Stimulated activated CD8-positive, alpha-beta memory T cell treated with anti-CD3 and anti-CD28 coated beads, Interleukin-7, amount 100 ng/mL, for 24 hours (primary cell): Measurements from ENCODE around the gene SLC4A8.
"Not testable (repeated sequence)": the region's sequence is repeated elsewhere in the genome, so short reads cannot be mapped to it uniquely, and the experiment has no call there.

ENCODE experiments used
- DNase-seq: peaks from one replicate; pipeline ENCODE4 v3.0.0-alpha.2; 2020; ENCODE audit warnings: low read depth

SLC4A8 gene

DNA sequence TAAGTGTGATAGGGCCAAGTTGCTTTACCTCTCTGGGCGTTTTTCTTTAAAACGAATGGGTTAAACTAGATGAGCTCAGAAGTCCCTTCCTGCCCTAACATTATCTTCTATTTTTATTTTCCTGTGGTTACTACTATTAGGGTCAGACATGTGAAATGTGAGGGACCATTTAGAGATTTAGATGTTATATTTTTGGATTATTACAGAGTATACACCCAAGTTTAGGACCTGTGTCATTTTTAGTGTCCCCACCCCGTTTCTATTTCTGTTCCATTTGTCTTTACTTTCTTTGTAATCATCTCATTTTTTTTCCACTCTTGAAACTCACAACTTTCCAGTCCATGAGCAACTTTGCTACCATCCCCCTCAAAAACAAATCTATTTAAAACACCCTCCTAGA lies 56.3 kb downstream of the SLC4A8 start:
- no peak for DNase-seq

DNA sequence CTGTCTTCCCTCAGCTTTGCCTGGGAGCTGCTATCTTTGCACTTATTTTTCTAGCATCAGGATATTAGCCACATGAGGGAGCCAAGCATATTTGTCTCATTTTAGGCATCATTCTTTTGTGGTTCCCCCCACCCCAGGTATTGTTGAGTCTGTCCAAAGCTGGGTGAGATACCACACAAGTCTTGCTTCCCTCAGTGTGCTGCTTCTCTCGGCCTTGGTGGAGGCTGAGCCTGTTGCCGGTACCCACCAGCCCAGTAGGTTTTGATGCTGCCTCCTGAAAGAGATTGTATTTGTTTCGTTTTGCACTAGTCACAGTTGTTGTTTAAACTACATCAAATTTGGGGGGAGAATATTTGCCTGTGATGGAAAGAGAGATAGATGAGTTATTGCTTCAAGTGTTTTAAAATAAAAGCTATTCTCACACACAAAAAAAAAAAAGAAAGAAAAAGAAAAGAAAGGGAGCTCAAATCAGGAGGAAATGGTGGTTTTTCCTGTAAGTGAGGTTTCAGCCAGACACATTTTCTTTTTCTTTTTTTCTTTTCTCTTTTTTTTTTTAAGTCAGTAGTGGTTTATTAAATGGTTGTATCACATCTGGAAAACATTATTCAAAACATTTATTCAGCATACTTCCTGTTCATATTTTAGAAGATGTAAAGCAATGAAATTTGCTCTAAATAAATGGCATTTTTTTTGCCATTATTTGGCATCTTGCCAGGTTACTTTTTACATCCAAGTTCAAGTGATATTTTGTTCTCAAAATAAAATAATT lies 58.5 kb downstream of the SLC4A8 start:
- DNase-seq, result no peak

DNA sequence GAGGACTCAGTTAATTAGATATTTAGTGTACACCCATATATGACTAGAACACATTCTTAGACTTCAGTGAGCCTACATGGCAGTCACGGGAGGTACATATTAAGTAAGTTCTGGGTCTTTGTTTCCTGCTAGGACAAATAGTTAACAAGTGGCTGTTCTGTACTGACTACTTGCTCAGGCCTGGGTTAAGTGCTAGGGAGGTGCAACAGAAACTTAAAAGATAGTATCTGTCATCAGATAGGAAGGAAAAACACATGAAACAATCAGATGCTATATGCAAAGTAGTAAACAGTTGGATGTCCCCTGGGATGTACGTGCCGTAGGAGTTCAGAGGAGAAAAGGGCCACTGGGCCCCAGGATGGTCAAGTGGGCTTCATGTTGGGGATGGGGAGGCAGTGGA lies 59.5 kb downstream of the SLC4A8 start:
- DNase-seq, result no peak

DNA sequence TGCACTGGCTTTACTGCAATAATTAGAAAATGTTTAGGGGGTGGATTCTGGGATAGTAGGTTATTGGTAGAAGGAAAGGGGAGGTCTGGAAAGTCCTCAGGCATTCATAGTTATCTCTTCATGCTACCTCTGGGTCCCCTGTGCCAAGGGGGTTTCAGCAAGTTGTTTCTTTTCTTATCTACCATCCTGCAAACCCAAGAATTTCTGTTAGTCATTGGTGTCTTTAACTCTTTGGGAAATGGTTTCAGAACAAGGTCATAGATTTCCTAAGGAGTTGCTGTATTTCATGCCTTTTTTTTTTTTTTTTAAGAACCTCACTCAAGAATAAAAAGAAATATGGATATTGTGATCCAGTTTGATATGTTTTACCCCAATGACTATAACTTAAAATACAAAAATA lies 63.6 kb downstream of the SLC4A8 start:
- DNase-seq, result no peak

DNA sequence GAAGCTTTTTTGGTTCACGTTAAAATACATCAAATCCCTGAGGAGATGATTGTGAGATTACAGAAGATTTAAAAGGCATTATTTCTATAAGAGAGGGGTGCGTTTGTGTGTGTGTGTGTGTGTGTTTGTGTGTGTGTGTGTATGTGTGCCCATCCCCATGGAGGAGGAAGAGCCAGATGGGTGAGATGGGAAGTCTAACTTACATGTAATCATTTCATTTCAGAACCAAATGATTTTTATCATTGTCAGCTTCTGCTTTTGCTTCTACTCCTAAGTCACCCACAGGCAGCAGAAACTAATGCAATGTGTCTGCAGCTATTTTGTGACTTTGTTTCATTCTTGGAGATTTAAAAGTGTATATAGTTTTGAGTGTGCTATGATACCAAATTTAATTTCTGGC lies 68.7 kb downstream of the SLC4A8 start:
- no peak for DNase-seq

DNA sequence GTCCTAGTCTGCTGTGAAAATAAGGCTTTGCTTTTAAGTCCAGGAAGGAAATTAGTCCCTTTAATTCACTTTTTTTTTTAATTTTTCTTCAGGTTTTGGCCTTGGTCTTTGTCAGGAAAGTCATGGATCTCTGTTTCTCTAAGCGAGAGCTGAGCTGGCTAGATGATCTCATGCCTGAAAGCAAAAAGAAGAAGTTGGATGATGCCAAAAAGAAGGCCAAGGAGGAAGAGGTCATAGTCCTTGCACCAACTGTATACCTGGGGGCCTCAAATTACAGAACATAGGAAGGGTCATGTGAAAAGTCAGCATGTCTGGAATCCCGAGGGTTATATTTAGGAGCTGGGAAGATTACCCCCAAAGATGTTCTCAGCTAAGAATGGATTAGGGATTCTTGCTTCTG lies 72.3 kb downstream of the SLC4A8 start:
- DNase-seq, result no peak

DNA sequence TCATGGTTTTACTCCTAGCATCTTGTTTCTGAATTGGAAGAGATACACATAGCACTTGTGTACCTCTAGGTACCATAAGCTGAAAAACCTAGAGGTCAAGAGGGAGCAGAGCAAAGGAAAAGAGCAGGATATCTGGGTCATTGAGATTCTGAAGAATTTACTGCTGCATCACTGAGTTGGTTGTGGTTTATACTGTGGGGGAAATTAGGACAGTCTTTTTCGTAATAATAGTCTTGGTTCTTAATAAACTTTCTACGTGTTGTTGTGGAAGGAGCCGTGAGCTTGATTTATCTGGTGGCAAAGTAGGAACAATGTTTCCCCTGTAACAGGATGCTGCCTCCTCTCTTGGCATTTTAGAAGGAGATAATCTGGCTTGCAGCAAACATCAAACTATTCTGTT lies 80.2 kb downstream of the SLC4A8 start:
- DNase-seq, result no peak

DNA sequence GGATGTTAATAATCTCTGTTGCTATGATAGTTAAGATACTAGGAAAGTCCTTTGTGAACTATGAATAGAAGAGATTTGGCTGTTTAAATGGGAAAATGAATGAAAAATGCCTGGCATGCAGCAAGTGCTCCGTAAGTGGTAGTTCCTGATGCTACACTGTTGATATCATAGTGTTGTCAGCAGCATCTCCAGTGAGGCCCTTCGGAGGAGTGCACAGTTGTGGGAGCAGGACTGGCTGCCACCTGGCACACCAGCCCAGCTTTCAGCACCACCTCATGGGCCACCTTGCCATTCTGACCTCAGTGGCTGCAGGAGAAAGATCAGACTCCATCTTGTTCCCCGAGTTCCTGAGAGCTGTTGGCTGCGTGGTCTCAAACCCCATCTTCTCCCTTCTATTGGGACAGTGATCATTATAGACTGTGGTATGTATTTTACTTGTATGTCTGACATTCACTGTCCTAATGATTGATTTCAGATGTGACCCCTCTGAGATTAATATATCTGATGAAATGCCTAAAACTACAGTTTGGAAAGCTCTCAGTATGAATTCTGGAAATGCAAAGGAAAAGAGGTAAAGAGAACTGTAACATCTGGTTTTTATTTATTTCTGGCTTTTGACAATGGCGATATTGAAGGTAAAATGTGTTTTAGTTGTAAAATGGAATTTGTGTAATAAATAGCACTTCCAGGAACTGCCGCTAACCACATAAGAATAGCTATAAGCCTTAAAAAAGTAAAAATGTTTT lies 80.9 kb downstream of the SLC4A8 start:
- no peak for DNase-seq

DNA sequence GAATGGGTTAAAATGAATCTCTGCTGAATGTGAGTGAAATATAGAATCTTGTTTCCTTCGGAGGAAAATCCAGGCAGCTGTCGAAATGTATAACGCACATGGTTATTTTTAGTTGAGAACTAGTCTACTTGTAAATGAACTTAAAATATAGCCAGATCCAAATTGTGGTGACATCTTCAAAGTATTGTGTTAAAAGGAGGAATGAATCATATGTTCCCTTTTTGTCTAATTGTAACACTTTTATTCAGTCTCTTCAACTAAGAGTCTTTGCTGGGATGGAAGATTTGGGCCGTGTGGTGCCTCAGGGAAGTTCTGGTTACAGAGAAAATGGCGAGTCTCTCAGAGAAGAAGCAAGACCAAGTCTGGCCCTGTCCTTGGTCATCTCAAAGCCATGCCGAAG lies 82.5 kb downstream of the SLC4A8 start:
- DNase-seq, result no peak

DNA sequence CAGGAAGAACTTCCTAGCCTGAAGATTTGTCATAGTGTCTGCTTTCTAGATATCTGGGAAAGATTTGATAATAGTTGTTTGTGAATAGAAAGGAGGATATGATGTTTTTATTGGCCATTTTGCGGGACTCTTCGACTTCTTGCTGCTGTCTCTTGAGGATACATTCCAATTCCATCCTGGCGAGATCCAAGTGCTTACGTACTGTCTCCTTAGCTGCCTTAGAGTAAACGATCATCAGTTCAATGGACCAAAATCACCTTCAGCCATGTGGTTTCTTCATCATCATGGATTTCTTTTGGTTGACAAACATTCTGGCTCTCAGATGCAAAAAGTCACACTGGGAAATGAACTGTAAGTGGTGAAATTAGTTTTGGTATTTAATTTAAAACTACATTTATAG lies 83.7 kb downstream of the SLC4A8 start:
- no peak for DNase-seq

DNA sequence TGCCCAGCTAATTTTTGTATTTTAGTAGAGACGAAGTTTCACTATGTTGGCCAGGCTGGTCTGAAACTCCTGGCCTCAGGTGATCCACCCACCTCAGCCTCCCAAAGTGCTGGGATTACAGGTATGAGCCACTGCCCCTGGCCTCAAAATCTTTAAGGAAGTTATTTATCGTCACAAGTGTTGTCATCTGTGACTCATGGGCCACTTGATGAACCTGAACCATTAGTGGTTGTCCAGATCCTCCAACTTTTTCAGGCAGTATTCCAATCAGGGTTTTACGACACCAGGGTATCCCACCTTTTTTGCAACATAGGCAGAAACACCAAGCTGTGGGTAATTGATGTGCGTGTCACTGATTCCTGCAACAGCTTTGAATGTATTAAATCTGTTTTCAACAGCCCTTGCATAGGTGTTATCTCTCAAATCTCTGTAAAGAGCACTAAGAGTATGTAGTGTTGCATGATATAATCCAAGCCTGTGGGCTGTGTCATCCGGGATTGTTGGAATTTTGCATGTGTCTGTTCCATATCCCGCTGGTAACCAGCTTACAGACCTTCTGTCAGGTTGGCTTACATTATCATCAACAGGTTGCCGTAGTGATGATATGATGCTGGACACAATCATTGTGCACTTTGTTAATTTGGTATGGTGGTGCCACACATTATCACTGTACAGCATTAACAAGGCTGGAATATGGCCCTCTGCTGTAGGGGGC lies 87.1 kb downstream of the SLC4A8 start:
- no peak for DNase-seq

DNA sequence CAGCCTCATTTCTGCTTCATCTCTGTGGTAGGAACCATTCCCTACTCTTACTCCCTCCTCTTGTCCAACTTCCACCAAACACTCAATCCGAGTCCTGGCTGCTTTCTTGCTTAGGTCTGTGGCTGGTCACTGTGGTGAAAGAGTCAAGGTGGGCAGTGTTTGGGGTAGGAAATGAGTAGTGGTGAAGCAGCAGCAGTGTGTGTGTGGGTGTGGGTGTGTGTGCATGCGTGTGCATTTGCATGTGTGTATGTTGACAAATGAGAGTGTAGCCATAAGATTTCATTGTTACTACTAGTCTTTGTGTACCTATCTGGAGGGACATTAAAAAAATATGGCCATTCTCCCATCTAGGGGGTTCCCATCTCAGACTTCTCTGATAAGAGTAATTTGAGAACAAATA lies 87.8 kb downstream of the SLC4A8 start:
- DNase-seq, result no peak

DNA sequence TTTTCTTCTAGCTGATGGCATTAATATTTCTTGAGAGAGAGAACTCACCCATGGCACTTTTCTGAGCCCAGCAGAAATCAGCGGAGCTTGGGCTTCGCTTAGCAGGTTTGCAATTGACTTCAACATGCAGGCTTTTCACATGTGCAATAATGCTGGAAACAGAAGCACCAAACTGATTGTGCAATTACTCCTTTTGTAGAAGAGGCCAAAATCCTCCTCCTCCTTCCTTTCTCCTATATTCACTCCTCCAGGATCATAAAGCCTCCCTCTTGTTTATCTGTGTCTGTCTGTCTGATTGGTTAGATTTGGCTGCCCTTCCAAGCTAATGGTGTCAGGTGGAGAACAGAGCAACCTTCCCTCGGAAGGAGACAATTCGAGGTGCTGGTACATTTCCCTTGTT lies 90.4 kb downstream of the SLC4A8 start:
- DNase-seq, result not testable (repeated sequence)

DNA sequence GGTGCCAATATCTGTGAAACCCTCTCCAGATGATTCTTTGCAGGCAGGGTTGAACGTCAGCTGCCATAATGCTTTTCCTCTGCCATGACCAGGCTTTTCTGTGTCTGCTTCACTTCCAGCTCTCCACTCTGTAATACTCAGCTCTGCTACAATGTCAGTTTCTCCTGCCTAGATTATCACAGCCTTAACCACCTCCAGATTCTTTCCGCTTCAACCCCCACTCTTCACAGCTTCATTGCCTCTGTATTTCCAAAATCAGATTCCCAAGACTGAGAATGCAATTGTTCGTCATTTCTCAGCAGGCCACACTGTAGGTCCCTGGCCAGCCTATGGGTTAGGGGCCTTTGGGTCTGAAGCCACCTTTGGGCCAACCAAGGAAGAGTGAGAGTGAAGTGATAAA lies 92.7 kb downstream of the SLC4A8 start:
- DNase-seq, result no peak

DNA sequence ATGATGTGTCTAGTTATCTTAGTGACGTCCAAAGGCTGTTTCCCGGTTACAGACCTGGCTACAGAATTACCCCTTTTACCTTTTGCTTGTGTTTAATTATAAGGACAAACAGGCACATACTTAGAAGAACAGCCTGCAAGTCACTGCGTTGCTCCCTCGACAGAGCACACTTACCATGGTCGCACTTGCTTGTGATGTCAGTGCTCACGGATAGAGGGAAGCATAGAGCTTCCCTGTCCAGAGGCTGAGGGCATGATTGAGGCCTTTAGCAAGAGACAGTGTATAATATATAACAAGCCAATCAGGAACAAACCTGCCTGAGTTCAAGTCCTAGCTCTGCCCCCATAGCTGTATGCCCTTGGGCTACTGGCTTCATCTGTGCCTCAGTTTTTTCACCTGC lies 93.2 kb downstream of the SLC4A8 start:
- DNase-seq, result no peak

DNA sequence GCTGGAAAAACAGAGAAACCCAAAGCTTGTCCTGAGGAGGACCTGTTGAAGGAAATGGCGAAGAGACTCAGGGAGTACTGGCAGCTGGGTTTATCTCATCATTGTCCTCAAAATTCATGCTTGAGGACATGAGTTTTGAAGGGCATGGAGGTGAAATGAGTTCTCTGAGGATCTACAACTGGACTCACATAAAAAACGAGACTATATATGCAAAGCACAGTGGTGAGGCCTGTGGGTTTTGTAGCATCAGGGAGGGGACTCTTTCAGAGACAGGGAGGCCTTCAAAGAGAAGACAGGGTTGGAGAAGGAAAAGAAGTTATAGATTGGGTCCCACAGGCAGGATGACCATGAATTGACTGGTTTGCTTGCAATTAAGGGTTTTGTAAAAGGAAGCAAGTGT lies 95.1 kb downstream of the SLC4A8 start:
- DNase-seq, result no peak

DNA sequence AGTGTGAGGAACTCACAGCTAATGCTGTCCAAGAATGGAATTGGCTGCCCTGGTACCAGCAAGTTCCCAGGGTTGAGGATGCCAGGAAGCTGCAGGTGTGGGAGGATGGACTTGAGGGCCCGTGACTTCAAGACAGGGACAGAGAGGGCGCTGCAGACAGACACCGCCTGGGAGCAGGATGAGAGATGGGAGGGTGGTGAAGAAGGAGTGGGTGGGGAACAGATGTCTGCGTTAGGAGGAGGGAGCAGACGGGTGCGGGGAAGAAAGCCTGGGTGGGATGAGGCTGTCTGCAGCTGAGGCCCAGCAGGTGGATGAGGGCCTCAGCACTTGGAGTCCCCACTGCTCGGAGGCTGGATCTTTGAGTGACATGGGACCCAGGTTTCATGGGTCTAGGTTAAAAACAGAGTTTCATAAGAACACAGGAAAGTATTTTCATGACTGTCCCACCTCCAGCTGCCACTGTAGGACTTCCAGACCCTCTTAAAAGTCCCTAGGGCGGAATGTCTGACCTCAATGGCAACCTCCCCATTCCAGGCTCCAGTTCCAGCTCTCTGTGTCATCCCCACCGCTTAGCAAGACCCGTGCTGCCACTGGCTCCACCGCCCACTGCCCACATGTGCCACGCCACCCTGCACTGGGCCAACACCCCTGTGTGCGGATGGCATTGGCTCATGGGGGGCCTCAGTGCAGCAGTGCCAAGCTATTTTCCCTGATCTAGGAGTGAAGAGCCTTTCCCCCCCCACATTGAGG lies 96.1 kb downstream of the SLC4A8 start:
- no peak for DNase-seq

DNA sequence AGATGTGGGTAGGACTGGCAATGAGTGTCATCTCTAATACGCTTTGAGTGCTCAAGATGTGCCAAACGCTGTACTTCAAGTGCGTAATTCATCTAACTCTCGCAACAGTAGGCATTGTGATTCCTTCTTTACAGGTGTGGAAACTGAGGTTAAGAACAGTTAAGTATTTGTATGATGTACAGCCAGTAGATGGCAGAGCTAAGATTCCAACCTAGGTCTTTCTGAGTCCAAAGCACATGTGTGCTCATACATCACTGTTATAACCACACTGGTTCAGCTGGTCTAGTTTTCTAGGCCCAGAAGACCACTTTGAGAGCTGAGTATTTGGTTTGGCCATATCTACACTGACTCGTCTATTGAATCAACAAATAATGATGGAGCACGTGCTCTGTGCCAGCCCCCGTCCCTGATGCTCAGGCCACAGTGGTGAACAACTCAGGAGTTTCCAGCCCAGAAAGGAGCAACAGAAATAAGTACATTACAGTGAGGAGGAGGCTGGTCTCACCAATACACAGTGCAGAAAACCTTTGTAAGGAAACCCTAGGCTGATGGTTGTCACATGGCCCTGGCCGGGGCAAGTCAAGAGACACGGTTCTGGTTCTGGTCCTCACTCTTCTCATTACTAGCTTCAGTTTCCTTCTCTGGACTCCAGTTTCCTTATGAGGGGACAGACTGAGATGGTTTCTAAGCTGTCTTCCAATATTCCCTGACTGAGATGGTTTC lies 97.1 kb downstream of the SLC4A8 start:
- DNase-seq, result no peak

DNA sequence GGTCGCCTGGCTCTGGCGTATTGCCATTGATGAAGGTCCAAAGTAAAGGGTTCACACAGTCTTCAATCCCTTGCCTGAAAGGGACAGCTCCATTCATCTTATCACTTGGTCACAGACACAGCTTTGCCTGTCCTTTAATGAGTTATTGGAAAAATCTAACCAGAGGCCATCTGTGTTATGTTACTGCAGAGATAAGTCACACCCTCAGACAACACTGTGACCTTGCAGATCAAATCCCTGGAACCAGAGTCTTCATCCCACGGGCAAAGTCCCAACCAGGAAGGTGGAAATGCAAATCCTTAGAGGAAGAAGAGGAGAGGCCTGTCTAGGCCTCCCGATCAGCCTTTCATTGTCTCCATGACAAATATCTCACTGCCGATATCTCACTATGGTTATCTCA lies 98.1 kb downstream of the SLC4A8 start:
- no peak for DNase-seq

DNA sequence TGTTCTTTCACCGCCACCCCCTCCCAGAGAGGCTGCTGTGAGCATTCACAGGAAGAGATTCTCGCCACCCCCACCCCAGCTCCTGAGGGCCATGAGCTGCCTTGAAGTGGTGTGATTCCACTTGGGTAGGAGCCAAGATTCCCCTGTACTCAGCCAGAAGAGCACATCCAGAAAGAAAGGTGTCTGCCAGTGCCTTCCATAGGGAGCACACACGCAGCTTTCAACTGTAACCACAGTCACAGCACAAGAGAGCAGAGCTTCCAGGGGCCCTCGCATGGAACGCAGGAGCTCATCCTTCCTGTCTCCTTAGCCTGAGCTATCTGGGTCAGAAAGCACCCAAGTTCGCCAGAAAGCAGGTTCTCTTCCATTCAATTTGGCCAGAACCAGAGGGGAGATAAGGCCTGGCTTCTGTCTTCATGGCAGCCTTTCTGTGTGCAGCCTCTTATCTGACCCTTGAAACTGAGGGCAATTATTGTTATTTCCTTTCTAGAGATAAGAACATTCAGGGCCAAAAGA lies 99.8 kb downstream of the SLC4A8 start:
- no peak for DNase-seq

DNA sequence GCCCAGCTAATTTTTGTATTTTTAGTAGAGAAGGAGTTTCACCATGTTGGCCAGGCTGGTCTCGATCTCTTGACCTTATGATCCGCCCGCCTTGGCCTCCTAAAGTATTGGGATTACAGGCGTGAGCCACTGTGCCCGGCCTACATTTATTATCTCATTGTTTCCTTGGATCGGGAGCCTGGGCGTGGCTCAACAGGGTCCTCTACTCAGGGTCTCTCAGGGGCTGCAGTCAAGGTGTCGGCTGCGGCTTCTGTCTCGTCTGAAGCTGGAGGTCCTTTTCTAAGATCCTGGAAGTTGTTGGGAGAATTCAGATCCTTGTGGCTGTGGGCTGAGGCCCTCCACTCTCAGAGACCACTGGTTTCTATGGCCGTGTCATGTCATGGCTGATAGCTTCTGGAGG lies 100.9 kb downstream of the SLC4A8 start:
- no peak for DNase-seq

DNA sequence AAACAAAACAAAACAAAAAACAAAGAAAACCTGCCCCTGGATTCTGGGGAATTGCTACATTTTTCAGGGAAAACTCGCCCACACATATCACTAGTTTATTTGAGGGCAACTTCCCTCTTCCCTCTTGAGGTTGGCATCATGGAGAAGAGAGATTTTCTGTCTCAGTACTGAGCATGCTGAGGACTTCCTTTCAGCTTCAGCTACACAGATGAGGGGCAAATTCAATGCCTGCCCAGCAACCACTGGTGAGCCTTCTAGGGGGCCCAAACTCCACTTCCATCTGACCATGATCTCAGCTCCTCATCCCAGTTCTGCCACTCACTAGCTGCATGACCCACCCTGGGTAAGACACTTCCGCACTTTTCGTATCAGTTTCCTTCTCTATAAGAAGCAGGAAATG lies 103.3 kb downstream of the SLC4A8 start:
- no peak for DNase-seq
